ENCODE measurements around the gene LITAFD.

Gene LITAFD

DNA sequence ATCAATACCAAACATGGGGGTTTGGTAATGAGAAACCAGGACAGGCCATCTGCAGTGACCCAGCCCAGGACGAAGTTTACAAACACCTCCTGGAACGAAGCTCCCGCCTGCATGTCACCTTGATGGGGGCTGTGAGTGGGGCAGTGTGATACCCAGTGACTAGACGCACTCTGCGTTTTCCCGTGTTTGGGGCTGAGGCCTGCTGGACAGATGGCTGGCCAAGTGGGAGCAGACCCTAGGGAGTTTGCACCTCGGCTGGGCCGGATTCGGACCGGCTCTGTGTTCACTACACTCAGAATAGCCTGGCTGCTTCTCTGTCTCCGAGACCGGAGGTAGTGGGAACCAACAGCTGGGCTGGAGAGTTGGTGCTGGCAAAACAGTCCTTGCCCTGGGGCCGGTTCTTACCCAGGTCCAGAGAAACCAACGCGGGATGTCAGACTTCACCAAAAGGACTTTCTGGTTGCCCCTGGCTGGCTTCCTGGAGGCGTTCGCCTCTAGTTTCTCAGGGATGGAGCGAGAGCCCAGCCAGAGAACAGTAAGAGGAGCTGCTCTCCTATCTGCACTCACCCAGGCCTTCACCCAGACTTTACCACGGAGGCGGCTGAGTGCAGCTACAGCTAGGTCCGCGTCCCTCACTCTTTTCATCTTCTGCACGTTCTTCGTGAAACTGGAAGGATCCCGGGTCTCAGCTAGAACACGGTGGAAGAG lies 33.8 kb upstream of the LITAFD start:
- Histone ChIP-seq H3K27ac (ENCODE audit: insufficient read depth, low read length, poor library complexity, severe bottlenecking) (no peak overlapping the region), H3K4me1 (ENCODE audit: control insufficient read depth, insufficient read depth, low read length, poor library complexity, severe bottlenecking) (no peaks in the 10 kb centered on the region), H3K36me3 (ENCODE audit: control insufficient read depth, insufficient read depth, low read length) (peaks cover 27% of the 10 kb centered on the region), H3K27me3 (replicated peaks; ENCODE audit: control insufficient read depth, insufficient read depth, low read length, poor library complexity, severe bottlenecking) (no peaks in the 10 kb centered on the region), H3K9me3 (ENCODE audit: control insufficient read depth, low read length) (no peaks in the 10 kb centered on the region), H3K4me3 (ENCODE audit: insufficient read depth, low read depth, low read length, poor library complexity, severe bottlenecking) (no peak overlapping the region)
- DNase-seq = no peak

GRCh38 chr16:8848939-8849391 lies 33.2 kb upstream of the LITAFD start:
- Histone ChIP-seq H3K4me1 (ENCODE audit: control insufficient read depth, insufficient read depth, low read length, poor library complexity, severe bottlenecking) (no peaks in the 10 kb centered on the region), H3K27me3 (replicated peaks; ENCODE audit: control insufficient read depth, insufficient read depth, low read length, poor library complexity, severe bottlenecking) (no peaks in the 10 kb centered on the region), H3K27ac (ENCODE audit: insufficient read depth, low read length, poor library complexity, severe bottlenecking) (no peak overlapping the region), H3K4me3 (ENCODE audit: insufficient read depth, low read depth, low read length, poor library complexity, severe bottlenecking) (no peak overlapping the region), H3K36me3 (ENCODE audit: control insufficient read depth, insufficient read depth, low read length) (peaks cover 27% of the 10 kb centered on the region), H3K9me3 (ENCODE audit: control insufficient read depth, low read length) (no peaks in the 10 kb centered on the region)
- no peak for DNase-seq

GRCh38 chr16:8849411-8850011 lies 32.6 kb upstream of the LITAFD start:
- H3K27ac ChIP-seq (ENCODE audit: insufficient read depth, low read length, poor library complexity, severe bottlenecking) = no peak overlapping the region
- H3K4me3 ChIP-seq (ENCODE audit: insufficient read depth, low read depth, low read length, poor library complexity, severe bottlenecking) = no peak overlapping the region
- DNase-seq = no peak
- peaks cover 30% of the 10 kb centered on the region for H3K36me3 ChIP-seq (ENCODE audit: control insufficient read depth, insufficient read depth, low read length)
- no peaks in the 10 kb centered on the region for H3K4me1 ChIP-seq (ENCODE audit: control insufficient read depth, insufficient read depth, low read length, poor library complexity, severe bottlenecking)
- no peaks in the 10 kb centered on the region for H3K9me3 ChIP-seq (ENCODE audit: control insufficient read depth, low read length)
- no peaks in the 10 kb centered on the region for H3K27me3 ChIP-seq (replicated peaks; ENCODE audit: control insufficient read depth, insufficient read depth, low read length, poor library complexity, severe bottlenecking)

- Histone ChIP-seq H3K36me3 (ENCODE audit: control insufficient read depth, insufficient read depth, low read length) (peaks cover 38% of the 10 kb centered on the region), H3K4me1 (ENCODE audit: control insufficient read depth, insufficient read depth, low read length, poor library complexity, severe bottlenecking) (no peaks in the 10 kb centered on the region), H3K27me3 (replicated peaks; ENCODE audit: control insufficient read depth, insufficient read depth, low read length, poor library complexity, severe bottlenecking) (no peaks in the 10 kb centered on the region), H3K4me3 (ENCODE audit: insufficient read depth, low read depth, low read length, poor library complexity, severe bottlenecking) (no peak overlapping the region), H3K27ac (ENCODE audit: insufficient read depth, low read length, poor library complexity, severe bottlenecking) (no peak overlapping the region), H3K9me3 (ENCODE audit: control insufficient read depth, low read length) (no peaks in the 10 kb centered on the region)
- no peak for DNase-seq
Measured at GRCh38 chr16:8850279-8850885, 31.8 kb upstream of the LITAFD start.

- peaks cover 9% of the 10 kb centered on the region for H3K4me1 ChIP-seq (ENCODE audit: control insufficient read depth, insufficient read depth, low read length, poor library complexity, severe bottlenecking)
- H3K27ac ChIP-seq (ENCODE audit: insufficient read depth, low read length, poor library complexity, severe bottlenecking) = no peak overlapping the region
- no peak overlapping the region for H3K4me3 ChIP-seq (ENCODE audit: insufficient read depth, low read depth, low read length, poor library complexity, severe bottlenecking)
- DNase-seq = no peak
- H3K27me3 ChIP-seq (replicated peaks; ENCODE audit: control insufficient read depth, insufficient read depth, low read length, poor library complexity, severe bottlenecking) = no peaks in the 10 kb centered on the region
- no peaks in the 10 kb centered on the region for H3K9me3 ChIP-seq (ENCODE audit: control insufficient read depth, low read length)
- H3K36me3 ChIP-seq (ENCODE audit: control insufficient read depth, insufficient read depth, low read length) = peaks cover 45% of the 10 kb centered on the region
Measured at GRCh38 chr16:8851761-8852403, 30.3 kb upstream of the LITAFD start.

DNA sequence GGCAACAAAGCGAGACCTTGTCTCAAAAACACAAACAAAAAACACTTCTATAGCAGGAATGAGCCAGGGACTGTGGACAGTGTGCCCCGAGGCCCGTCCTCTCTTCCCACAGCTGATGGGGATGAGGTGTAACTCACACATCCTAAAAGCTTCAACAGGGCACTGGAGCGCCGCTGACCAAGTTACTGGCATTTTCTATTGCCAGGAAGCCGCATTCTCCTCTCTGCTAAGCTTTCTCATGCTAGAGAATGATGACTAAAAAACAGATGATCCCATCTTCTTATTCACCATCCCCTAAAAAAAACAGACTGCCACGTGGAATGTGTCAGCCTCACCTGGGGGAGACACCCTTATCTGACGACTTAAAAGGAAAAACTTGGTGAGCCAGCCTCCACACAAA lies 29.6 kb upstream of the LITAFD start:
- Histone ChIP-seq H3K9me3 (ENCODE audit: control insufficient read depth, low read length) (no peaks in the 10 kb centered on the region), H3K36me3 (ENCODE audit: control insufficient read depth, insufficient read depth, low read length) (peaks cover 45% of the 10 kb centered on the region), H3K4me3 (ENCODE audit: insufficient read depth, low read depth, low read length, poor library complexity, severe bottlenecking) (no peak overlapping the region), H3K4me1 (ENCODE audit: control insufficient read depth, insufficient read depth, low read length, poor library complexity, severe bottlenecking) (peaks cover 10% of the 10 kb centered on the region), H3K27me3 (replicated peaks; ENCODE audit: control insufficient read depth, insufficient read depth, low read length, poor library complexity, severe bottlenecking) (no peaks in the 10 kb centered on the region), H3K27ac (ENCODE audit: insufficient read depth, low read length, poor library complexity, severe bottlenecking) (no peak overlapping the region)
- no peak for DNase-seq

DNA sequence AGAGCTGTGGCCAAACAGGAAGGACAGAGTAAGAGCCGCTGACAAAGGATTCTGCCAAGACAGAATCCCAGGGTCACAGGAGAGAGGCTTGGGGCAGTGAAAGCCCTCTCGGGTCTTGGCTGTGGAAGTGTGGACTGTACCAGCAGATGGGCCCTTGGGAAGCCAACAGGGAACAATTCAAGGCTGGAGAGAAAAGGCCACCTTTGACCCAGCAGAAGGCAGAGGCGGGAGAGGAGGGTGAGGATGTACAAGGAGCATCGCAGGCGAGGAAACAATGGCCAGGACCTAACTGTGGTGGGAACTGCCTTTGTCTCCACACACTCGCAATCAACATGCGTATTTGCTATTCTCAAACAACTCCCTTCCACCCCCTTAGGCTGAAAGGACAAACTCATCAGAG lies 29.0 kb upstream of the LITAFD start:
- no peak for DNase-seq
- Histone ChIP-seq H3K9me3 (ENCODE audit: control insufficient read depth, low read length) (no peaks in the 10 kb centered on the region), H3K36me3 (ENCODE audit: control insufficient read depth, insufficient read depth, low read length) (peaks cover 42% of the 10 kb centered on the region), H3K4me1 (ENCODE audit: control insufficient read depth, insufficient read depth, low read length, poor library complexity, severe bottlenecking) (peaks cover 10% of the 10 kb centered on the region), H3K27me3 (replicated peaks; ENCODE audit: control insufficient read depth, insufficient read depth, low read length, poor library complexity, severe bottlenecking) (no peaks in the 10 kb centered on the region), H3K4me3 (ENCODE audit: insufficient read depth, low read depth, low read length, poor library complexity, severe bottlenecking) (no peak overlapping the region), H3K27ac (ENCODE audit: insufficient read depth, low read length, poor library complexity, severe bottlenecking) (no peak overlapping the region)

DNA sequence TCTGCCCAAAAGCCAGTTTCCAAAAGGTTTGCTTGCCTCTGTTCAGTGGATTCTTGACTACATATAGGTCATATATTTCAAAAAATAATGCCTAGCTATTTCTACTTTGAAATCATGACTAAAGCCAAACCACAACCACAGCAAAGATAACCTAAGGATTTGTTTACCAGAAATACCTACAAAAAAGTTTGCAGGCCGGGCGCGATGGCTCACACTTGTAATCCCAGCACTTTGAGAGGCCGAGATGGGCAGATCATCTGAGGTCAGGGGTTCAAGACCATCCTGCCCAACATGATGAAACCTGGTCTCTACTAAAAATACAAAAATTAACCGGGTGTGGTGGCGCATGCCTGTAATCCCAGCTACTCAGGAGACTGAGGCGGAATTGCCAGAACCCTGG lies 28.5 kb upstream of the LITAFD start:
- no peaks in the 10 kb centered on the region for H3K9me3 ChIP-seq (ENCODE audit: control insufficient read depth, low read length)
- peaks cover 41% of the 10 kb centered on the region for H3K36me3 ChIP-seq (ENCODE audit: control insufficient read depth, insufficient read depth, low read length)
- no peak for DNase-seq
- H3K27ac ChIP-seq (ENCODE audit: insufficient read depth, low read length, poor library complexity, severe bottlenecking) = no peak overlapping the region
- H3K4me3 ChIP-seq (ENCODE audit: insufficient read depth, low read depth, low read length, poor library complexity, severe bottlenecking) = no peak overlapping the region
- H3K27me3 ChIP-seq (replicated peaks; ENCODE audit: control insufficient read depth, insufficient read depth, low read length, poor library complexity, severe bottlenecking) = no peaks in the 10 kb centered on the region
- H3K4me1 ChIP-seq (ENCODE audit: control insufficient read depth, insufficient read depth, low read length, poor library complexity, severe bottlenecking) = peaks cover 10% of the 10 kb centered on the region

DNA sequence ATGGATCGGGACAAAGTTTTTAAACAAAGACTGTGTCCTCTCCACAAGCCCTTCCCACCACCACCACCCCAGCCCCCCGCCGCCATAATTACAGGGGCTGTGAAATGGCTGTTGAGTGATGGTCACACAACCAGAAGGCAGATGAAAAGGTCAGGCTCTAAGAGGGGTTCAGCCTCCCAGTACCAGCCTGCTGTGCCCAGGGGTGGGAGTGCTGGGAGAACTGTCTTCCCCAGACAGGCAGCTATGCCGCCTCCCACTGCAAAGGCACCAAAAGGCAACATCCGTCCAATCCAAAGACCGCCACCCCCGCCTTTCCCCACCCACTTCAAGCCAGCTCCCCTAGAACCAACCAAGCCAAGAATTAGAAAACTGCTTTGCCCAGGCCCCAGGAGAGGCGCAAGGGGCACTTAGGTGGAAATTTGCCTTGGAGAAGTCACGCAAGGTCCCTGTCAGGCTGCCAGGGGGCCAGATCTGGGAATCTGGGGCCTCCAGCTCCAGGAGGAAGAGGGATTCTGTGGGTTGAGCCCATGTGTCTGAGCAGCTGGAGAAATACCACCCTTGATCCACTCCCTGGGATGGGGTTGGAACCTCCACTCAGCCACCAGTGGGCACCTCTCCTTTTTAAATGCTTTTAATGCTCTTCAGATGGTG lies 27.7 kb upstream of the LITAFD start:
- DNase-seq = no peak
- Histone ChIP-seq H3K27ac (ENCODE audit: insufficient read depth, low read length, poor library complexity, severe bottlenecking) (no peak overlapping the region), H3K4me3 (ENCODE audit: insufficient read depth, low read depth, low read length, poor library complexity, severe bottlenecking) (no peak overlapping the region), H3K27me3 (replicated peaks; ENCODE audit: control insufficient read depth, insufficient read depth, low read length, poor library complexity, severe bottlenecking) (no peaks in the 10 kb centered on the region), H3K4me1 (ENCODE audit: control insufficient read depth, insufficient read depth, low read length, poor library complexity, severe bottlenecking) (peaks cover 10% of the 10 kb centered on the region), H3K36me3 (ENCODE audit: control insufficient read depth, insufficient read depth, low read length) (peaks cover 37% of the 10 kb centered on the region), H3K9me3 (ENCODE audit: control insufficient read depth, low read length) (no peaks in the 10 kb centered on the region)

All from effector memory CD4-positive, alpha-beta T cell (primary cell).